K562 (cell line): ENCODE results near the gene GPR37L1.

Experiments used
- CCAR2 ChIP-seq: fragments of 200-400 bp; formaldehyde crosslinking; IDR thresholded peaks from 2 replicates; pipeline ENCODE4 v1.6.1; 2017; ENCODE audit warnings: mild to moderate bottlenecking, low read depth, low read length
- FOXA3 ChIP-seq, 2 experiments: fragments of 450-650 bp in 1 of 2; sonication (generic) in 1 of 2; formaldehyde crosslinking; IDR thresholded peaks in 1 of 2; conservative IDR thresholded peaks in 1 of 2; 2 replicates each; pipeline versions ENCODE4 v1.4.0 to v1.8.0; 2020 to 2022; ENCODE audit warnings: mild to moderate bottlenecking in 2 of 2, missing genetic modification reagents in 1 of 2
- FOXJ3 ChIP-seq: sonication (generic); formaldehyde crosslinking; IDR thresholded peaks from 2 replicates; pipeline ENCODE4 v1.4.0; 2020; ENCODE audit warnings: mild to moderate bottlenecking, missing genetic modification reagents
- MYC ChIP-seq, 2 experiments: fragments of 250-450 bp in 1 of 2; sonication (Bioruptor Pico) in 1 of 2; IDR thresholded peaks; 2 replicates each; pipeline versions ENCODE4 v1.5.1 to v1.6.1; 2012 to 2021; ENCODE audit warnings: low read depth in 2 of 2, borderline replicate concordance in 1 of 2, improper control_type of control experiment in 1 of 2, low read length in 1 of 2, mild to moderate bottlenecking in 1 of 2, moderate library complexity in 1 of 2
- POLR2G ChIP-seq: fragments of 200-400 bp; formaldehyde crosslinking; IDR thresholded peaks from 2 replicates; pipeline ENCODE4 v1.6.1; 2017; ENCODE audit warnings: low read depth, mild to moderate bottlenecking, antibody characterized with exemption, low read length, moderate library complexity
- RFX5 ChIP-seq: IDR thresholded peaks from 2 replicates; pipeline ENCODE4 v1.6.1; 2011; ENCODE audit warnings: low read depth, mild to moderate bottlenecking, improper control_type of control experiment, low read length
- ZFP36 ChIP-seq: fragments of 150-350 bp; IDR thresholded peaks from 2 replicates; pipeline ENCODE4 v1.6.1; 2018; ENCODE audit warnings: low read length, low read depth; ENCODE audit not compliant: partially characterized antibody
- TF ChIP-seq, protein P1 (sequence below), 3 experiments: IDR thresholded peaks in 2 of 3; conservative IDR thresholded peaks in 1 of 3; 2 replicates each; pipeline ENCODE4 v1.5.1; 2011 to 2012; ENCODE audit warnings: low read length in 3 of 3, mild to moderate bottlenecking in 3 of 3, control low read depth in 2 of 3, improper control_type of control experiment in 1 of 3, inconsistent platforms in 1 of 3, low read depth in 1 of 3, mixed read lengths in 1 of 3, moderate library complexity in 1 of 3; ENCODE audit not compliant: insufficient read depth in 2 of 3

DNA sequence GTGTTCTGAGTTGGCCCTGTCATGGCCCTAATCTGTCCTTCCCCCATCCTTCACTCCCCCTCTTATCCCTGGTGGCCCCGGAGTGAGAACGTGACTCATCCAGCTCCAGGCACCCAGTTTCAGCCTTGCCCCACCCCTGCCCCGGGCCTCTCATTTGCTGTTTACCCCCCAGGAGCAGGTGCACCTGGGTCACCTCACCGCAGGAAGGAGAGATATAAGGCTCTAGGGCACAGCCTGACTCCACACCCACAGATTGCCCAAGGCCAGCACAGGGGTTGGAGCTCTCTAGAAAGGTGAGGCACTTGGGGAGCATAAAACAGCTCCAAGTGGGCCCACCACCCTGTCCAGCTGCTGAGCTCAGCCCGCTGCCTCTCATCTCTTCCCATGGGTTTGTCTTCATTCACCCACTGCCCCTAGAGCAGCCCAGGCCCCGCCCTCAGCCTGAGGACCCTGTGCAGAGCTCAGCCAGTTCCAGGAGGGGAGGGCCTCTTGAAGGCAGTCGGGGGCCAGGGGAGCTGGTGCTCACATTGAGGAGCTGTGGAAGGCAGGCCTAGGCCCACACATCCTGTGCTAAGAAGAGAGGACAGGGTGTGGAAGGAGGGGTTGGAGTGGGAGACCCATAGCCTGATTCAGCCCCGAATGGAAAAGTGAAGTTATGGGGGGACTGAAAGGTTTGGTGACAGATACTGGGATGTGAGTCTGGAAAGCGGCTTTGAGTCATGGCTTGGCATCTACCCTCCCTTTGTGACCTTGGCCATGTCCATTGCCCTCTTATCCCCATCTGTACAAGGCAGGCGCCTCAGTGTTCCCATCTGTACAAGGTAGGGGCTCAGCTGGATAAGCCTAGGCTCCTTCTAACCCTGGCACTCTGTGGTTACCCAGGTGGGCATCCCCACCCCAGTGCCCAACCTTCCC is 16.1 kb upstream of the GPR37L1 start:
- TF ChIP-seq RFX5, result no peak
- peak; percentile 37 for TF ChIP-seq MYC (IDR thresholded peaks at IDR 0.05; ENCODE audit: low read depth, low read length)
- TF ChIP-seq MYC (CRISPR knock-in tag; IDR thresholded peaks at IDR 0.05; ENCODE audit: borderline replicate concordance, low read depth), result no peak
- TF ChIP-seq FOXA3 (CRISPR knock-in tag; conservative IDR thresholded peaks at IDR 0.05 in 1 of 2, IDR thresholded peaks at IDR 0.05 in 1 of 2), result no peak
- TF ChIP-seq, protein P1, sequence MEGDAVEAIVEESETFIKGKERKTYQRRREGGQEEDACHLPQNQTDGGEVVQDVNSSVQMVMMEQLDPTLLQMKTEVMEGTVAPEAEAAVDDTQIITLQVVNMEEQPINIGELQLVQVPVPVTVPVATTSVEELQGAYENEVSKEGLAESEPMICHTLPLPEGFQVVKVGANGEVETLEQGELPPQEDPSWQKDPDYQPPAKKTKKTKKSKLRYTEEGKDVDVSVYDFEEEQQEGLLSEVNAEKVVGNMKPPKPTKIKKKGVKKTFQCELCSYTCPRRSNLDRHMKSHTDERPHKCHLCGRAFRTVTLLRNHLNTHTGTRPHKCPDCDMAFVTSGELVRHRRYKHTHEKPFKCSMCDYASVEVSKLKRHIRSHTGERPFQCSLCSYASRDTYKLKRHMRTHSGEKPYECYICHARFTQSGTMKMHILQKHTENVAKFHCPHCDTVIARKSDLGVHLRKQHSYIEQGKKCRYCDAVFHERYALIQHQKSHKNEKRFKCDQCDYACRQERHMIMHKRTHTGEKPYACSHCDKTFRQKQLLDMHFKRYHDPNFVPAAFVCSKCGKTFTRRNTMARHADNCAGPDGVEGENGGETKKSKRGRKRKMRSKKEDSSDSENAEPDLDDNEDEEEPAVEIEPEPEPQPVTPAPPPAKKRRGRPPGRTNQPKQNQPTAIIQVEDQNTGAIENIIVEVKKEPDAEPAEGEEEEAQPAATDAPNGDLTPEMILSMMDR (IDR thresholded peaks at IDR 0.05 in 2 of 3, conservative IDR thresholded peaks at IDR 0.05 in 1 of 3; ENCODE audit: insufficient read depth in 2 of 3, low read depth in 1 of 3, low read length in 3 of 3), result no peak
- no peak for TF ChIP-seq POLR2G
- no peak for TF ChIP-seq FOXJ3 (CRISPR knock-in tag)
- TF ChIP-seq CCAR2, result no peak
- TF ChIP-seq ZFP36, result no peak
